Measurements from ENCODE around the gene CCDC57. TPM values are rescaled to one million over a fixed set of nuclear protein-coding genes. Genes with fewer than 3 reads are reported as not detected.
A peak's percentile ranks its signal among the peaks of the same experiment; 100 is the strongest.

CCDC57 gene
- total RNA-seq, 1 donor from 2014 or later: 32.8 TPM

- DNase-seq (ENCODE audit: low spot score) (no peak), ATAC-seq (no peak)
Observed at GRCh38 chr17:82096709-82097183, 115.9 kb downstream of the CCDC57 start.

GRCh38 chr17:82095777-82096708, 116.6 kb downstream of the CCDC57 start:
- DNase-seq (ENCODE audit: low spot score) (peak; percentile 71), ATAC-seq (peak; percentile 7)

DNA sequence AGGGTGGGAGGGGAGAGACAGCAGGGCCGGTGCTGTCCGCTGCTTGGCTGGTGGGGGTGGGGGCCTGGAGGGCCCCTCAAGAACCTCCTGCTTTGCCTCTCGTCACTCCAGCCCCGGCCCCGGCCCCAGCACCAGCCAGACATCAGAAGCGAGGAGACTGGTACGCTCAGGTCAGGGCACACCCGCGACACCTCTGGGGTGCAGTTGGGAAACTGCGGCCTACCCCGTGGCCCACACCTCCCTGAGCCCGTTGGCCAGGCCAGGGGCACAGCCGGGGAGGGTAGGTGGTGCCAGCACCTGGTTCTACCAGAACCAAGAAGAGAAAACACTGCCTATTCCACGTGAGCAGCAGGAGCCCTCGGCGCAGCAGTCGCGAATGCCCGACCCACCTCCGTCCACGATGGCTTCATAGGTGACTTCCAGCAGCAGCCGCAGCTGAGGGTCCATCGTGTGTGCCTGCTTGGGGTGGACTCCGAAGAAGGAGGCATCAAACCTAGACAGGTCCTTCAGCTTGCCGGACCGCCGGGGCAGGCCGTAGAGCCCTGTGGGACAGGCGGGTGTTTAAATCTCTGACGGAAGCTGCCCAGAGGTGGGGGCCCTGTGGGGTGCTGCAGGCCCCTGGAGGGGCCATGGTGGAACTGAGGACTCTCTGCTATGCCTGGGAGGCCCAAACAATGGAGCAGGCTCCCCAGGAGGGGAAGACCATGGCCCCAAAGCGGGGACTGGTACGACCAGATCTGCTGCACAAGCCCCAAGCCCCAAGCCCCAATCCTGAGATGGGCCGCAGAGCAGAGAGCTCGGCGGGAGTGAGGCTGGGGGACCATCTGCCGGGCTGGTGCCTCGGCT, 117.5 kb downstream of the CCDC57 start:
- DNase-seq (ENCODE audit: low spot score): no peak
- no peak for ATAC-seq

GRCh38 chr17:82092995-82093751, 119.5 kb downstream of the CCDC57 start:
- DNase-seq (ENCODE audit: low spot score): no peak

DNA sequence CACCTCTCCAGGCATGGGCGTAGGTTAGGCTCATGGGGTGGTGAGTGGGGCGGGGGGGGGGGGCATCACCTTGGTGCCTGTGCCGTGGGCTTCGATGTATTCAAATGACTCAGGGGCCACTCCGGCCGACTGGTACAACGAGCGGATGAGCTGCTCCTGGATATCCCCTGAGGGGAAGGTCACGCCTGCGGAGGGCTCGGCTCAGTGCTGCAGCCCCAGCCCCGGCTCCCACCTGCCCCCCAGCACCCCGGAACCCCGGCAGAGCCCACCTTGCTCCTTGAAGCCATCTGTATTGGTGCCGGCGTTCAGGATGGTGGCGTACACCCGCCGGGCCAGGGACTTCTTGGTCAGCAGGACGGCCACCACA, 120.0 kb downstream of the CCDC57 start:
- DNase-seq (ENCODE audit: low spot score) (no peak), ATAC-seq (no peak)

More at GRCh38 chr17:82092995-82093751, 119.5 kb downstream of the CCDC57 start:
- no peak for ATAC-seq

- ATAC-seq (no peak), DNase-seq (ENCODE audit: low spot score) (no peak)
Observed at GRCh38 chr17:82092094-82092586, 120.5 kb downstream of the CCDC57 start.

GRCh38 chr17:82091264-82092066, 121.2 kb downstream of the CCDC57 start:
- no peak for DNase-seq (ENCODE audit: low spot score)
- no peak for ATAC-seq

DNA sequence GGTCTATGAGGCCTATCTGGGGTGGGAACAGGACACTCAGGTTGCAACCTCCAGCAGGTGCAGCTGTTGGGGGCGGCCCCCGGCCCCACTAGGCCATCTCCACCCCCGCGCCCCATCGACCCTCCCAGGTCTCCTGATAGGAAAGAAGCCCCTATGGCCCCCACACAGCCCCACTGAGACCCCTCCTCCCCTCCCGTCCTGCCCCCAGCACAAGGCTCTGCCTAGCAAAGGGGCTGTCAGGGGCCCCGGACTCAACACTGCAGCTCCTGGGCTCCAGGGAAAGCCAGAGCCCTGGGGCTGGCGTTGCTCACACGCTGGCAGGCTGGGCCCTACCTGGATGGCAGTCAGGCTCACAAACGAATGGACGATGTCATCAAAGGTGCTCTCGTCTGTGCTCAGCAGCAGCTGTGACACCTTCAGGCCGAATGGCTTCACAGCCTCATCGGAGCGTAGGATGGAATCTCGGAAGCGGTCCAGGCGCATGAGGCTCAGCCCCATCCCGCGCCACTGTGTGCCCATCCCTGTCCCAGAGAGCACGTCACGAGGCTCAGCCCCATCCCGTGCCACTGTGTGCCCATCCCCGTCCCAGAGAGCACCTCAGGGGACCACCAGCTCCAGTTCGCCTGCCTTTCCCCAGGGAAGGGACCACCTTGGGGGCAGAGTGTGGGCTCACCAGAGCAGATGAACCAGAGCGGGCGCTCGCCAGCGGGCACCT, 121.9 kb downstream of the CCDC57 start:
- DNase-seq (ENCODE audit: low spot score) (no peak), ATAC-seq (no peak)

- ATAC-seq: no peak
- DNase-seq (ENCODE audit: low spot score): no peak
Observed at GRCh38 chr17:82089723-82090548, 122.7 kb downstream of the CCDC57 start.

DNA sequence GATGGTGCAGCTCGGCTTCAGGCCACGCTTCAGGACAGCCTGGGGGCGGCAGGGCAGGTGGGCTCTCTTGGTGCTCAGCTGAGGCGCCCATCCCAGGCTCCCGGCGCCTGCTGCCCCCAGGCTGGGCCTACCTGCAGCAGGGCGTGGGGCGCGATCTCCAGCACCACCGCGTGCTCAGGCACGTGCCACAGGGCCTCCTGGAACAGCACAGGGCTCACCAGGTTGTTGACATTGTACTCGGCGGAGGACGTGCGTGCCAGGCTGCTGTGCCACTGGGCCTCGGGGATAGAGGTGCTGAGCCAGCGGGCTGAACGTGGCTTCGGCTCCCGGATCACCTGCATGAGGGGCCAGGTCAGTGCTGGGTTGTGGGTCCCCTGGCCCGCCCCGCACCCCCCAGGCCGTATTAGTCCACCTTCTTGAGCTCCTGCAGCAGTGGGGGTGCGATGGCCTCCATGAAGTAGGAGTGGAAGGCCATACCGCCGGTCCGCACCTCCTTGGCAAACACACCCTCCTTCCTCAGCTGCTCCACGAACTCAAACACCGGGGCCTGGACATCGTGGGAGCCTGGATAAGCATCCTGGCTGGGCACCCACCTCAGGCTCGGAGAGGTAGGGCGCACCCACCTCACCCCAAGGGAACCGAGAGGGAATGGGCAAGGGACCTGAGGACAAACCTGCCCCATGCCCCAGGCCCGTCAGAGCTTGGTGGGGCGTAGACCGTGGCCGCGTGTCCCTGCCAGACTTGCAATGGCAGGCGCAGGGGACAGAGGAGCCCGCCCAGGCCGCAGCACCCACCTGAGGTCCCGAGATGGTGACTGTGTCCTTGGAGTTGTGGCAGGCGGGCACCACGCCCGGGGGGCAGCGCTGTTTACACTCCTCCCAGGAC, 123.6 kb downstream of the CCDC57 start:
- DNase-seq (ENCODE audit: low spot score) (peak; percentile 71), ATAC-seq (peak; percentile 38)

DNA sequence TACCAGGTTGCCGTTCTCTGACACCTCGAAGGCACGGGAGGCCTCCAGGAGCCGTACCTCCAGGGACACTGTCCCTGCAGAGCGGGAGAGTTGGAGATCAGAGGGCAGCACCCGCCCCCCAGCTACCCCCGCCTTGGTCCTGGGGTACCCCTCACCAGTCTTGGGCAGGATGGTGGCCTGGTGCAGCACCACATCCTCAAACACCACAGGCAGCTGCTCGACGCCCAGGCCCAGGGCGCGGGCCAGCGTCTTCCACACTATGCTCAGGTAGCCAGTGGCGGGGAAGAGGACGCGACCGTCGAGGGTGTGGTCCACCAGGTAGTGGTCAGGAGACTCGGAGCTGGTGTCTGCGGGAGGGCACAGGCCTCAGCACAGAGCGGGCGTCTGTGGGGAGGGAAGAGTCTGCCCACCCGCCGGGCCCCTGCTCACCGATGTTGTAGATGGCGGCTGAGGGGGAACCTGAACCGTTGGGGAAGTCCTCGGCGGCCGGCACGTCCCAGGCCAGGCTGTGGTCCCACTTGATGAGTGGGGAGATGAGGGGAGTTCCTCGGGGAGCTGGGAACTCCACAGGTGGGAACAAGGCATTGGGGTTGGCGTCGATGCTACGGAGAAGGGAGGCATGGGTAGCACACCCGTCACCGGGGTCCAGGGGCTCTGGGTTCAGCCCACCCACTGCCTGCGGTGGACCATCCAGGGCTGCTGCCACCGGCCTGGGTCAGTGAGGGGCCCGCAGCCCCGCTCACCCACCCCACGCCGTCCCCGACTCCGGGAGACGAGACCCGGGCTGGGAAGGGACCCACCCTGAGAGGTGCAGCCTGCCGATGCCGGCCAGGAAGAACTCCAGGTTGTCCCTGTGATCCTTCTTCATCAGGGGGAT, 124.4 kb downstream of the CCDC57 start:
- ATAC-seq (no peak), DNase-seq (ENCODE audit: low spot score) (no peak)

DNA sequence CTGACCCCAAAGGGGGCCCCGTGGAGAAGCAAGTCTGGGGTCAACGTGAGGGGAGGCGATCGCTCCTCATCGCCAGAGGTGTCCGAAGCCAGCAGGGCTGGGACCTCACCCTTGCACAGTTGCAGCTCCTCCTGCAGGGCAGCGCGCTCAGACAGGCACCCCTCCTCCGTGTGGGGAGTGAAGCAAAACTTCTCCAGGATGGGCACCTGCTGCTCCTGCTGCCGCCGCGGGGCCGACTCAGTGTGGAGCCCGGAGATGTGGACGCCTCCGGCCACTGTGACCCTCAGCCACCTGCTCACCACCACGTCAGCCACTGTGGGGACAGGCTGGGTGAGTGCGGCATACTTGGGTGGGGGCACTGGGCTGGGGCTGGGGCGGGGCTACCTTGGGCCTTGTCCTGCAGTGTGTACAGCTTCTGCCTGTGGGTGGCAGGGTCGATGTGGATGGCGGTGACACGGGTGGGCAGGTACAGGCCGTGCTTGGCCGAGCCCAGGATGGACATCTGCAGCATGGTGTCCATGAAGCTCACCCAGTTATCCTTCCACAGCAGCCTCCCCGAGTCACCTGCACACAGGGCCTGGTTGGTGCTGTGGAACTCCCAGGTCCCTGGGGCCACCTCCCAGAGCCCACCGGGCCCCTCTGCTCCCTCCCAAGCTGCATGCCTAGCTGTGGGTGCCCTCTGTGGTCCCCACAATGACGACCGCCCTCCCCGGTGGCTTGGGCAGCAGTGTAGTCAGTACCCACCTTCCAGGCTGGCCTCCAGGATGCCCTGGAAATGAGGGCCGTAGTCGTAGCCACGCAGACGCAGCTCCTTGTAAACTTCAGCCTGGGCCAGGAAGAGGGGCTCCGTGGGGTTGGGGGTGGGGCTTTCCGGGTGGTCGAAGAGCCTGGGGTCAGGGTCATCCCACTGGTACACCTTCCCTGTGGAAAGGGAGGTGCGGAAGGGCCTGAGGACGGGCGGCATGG, 125.4 kb downstream of the CCDC57 start:
- ATAC-seq (no peak), DNase-seq (ENCODE audit: low spot score) (no peak)

DNA sequence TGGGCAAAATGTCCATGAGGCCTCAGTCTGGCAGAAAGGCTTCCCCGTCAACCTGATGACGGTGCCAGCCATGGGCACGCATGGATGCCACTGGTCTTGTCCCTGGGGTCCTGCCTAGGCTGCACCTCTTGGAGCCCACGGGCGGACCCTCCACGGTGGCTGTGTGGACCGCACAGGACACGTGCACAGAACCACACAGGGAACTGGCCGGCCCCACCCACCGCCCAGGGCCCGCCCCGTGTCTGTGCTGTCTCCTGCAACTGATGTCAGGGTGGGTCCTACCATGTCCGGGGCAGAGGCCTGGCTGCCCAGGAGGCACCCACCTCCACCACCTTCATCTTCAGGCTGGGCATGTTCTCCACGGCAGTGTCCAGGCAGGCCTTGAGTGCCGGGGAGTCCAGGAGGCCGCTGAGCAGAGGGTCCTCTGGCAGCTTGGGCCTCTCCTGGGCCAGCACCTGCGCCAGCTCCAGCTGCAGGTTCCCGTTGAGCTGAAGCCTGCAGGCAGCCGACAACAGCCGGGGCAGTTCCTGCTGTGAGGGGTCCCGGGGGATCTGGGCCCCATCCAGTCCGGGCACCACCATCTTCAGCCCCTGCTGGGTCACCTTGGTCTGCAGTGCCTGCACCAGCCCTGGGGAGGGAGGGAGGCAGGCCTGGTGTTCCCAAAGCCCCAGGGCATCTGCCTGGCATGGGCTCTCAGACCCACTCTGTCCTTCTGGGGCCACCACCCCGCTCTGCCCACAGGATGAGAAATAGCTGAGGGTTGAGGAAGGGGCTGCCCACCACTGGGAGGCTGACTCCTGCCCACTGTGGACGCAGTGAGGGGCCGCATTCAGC, 126.5 kb downstream of the CCDC57 start:
- ATAC-seq: no peak

More for the DNA sequence above, 126.5 kb downstream of the CCDC57 start:
- DNase-seq (ENCODE audit: low spot score): no peak
